ENCODE measurements around the gene ZNF148.

The ZNF148 gene

DNA sequence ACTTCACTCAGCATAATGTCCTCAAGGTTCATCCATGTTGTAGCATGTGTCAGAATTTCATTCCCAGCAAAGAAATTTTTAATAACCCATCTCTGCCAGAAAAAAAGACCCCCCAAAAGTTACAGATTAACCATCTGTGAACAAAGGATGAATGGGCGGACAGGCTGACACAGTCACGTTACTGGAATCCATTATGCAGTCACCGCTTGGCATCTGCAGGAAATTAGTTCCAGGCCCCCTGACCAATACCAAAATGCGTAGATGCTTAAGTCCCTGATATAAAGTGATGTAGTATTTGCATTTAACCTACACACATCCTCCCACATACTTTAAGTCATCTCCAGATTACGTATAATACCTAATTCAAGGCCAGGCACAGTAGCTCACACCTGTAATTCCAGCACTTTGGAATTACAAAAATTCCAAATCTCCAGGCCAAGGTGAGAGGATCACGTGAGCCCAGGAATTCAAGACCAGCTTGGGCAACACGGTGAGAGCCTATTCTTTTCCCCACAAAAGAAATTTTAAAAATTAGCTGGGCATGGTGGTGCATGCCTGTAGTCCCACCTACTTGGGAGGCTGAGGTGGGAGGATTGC, 161.1 kb downstream of the ZNF148 start:
- ATAC-seq: no peak
- H3K4me1 Mint-ChIP-seq: peaks cover 31% of the 10 kb centered on the region
- DNase-seq (ENCODE audit: low spot score in 2 of 2): peak in 1 of 2 donors; percentile 43
- H3K27ac Mint-ChIP-seq: no peak overlapping the region
- no peaks in the 10 kb centered on the region for H3K9me3 Mint-ChIP-seq
- H3K36me3 Mint-ChIP-seq: peaks cover 5% of the 10 kb centered on the region
- no peak overlapping the region for H3K4me3 Mint-ChIP-seq

DNA sequence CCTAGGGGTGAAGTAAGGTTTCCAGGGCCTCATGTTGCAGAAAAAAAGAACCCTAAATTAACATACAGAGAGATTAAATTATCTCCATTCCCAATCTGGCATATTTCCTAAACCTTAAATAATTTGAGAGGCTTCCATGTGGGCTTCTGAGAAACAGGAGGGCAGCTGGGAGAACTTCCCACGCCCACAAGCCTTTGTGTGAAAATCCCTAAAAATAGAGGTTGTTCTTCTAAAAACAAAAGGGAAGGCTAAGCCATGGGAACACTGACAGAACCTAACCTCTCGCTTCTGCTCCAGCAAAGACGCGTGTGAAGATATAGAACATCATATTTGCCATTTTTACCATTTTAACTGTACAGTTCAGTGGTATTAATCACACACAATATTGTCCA, 161.8 kb downstream of the ZNF148 start:
- Mint-ChIP-seq H3K9me3 (no peaks in the 10 kb centered on the region), H3K4me3 (no peak overlapping the region), H3K36me3 (peaks cover 5% of the 10 kb centered on the region), H3K27ac (no peak overlapping the region), H3K4me1 (peaks cover 31% of the 10 kb centered on the region)
- DNase-seq (ENCODE audit: low spot score in 2 of 2) (no peak), ATAC-seq (no peak)

DNA sequence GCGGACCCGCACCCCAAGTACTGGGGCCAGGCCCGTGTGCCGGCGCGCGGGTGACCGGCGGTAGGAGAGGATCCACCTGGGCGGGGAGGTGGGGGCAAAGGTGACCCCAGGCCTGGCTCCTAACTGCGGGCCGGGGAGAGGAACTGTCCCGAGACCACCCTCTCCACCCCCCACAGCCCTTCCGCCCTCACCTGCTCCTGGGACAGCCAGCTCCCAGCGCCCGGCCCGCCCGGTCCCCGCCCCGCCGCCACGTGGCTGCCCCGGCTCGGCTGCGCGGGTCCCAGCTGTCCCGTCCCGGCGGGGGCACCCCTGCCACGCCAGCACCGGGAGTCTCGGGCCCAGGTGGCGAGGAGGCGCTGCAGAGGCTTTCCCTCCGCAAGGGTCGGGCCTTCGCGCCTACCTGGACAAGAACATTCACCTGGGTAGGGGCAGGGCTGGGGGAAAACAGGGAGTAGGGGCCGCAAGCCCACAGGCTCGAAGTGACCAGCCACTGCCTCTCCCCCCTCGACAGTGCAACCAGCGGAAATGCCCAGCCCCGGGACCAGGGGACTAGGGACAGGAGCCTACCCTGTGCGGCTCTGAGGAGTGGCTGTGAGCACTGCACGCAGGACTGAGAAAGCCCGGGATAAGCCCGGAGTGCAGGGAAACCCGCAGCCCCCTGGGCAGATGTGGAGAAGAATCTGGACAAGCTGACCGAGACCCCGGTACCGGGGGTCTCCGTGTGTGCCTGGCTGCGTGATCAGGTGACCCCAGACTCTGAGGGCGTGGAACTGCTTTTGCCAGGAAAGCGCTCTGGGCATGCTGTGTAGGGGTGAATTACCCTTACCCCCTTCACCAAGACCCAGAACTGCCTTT, 162.4 kb downstream of the ZNF148 start, which contains the start of gene SLC12A8:
Gene SLC12A8 (minus strand): TSS at position 240 of the 855 bp plus-strand sequence. CDS start 1,399 bp downstream, outside the sequence.
- ATAC-seq (no peak), DNase-seq (ENCODE audit: low spot score in 2 of 2) (peak in 1 of 2 donors; percentile 49)
- H3K4me1 Mint-ChIP-seq: peaks cover 31% of the 10 kb centered on the region
- H3K9me3 Mint-ChIP-seq: no peaks in the 10 kb centered on the region
- H3K36me3 Mint-ChIP-seq: peaks cover 5% of the 10 kb centered on the region
- H3K4me3 Mint-ChIP-seq: peak within 1 kb of the TSS; percentile 52
- H3K27ac Mint-ChIP-seq: no peak within 1 kb of the TSS

DNA sequence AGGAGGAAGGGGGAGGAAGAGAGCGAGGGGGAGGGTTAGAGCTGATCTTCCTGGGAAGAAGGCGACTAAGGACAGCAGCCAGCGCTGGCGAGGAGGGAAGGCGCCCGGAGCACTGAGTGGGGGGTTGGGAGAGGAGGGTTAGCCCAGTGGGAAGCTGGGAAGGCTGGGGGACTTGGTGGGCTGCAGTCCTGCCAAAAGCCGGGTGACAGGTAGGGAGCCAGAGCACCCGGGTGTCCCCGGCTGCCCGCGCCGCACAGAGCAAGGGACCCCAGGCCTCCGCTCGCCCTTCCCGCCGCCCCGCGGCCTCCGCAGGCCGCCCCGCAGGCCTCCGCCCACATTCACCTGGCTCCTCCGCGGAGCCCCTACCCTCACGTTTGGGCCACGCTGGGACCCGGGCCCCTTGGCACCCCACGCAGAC, 163.0 kb downstream of the ZNF148 start:
- Mint-ChIP-seq H3K4me1 (peaks cover 31% of the 10 kb centered on the region), H3K9me3 (no peaks in the 10 kb centered on the region), H3K27ac (no peak overlapping the region), H3K4me3 (peak overlapping the region; percentile 52), H3K36me3 (no peaks in the 10 kb centered on the region)
- no peak for ATAC-seq
- DNase-seq (ENCODE audit: low spot score in 2 of 2): peak in 1 of 2 donors; percentile 40

DNA sequence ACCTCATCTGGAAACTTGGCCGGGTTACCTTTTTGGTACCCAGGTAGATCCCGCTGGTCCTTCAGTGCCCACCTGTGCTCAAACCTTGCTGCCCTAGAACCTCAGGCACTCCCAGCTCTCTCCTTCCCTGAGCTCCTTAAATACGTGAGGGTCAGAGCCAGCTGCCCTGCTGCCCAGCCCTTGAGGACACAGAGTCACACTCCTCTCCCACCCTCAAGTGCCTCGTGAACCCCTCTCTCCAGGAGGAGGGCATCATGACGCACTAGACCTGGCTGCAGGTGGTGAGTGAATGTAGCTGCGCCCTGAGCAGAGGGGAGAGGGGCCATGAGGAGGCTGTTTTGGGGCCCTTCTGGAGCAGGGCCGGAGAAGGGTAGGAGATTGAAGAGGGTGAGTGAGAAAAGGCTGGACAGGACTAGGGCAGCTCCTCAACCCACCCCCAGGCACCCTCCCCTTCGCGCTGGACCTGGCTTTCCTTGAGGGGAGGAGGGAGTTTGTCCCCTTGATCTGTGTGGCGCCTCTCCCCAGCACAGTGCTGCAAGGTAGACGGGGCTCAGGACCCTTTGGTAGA, 163.5 kb downstream of the ZNF148 start:
- H3K9me3 Mint-ChIP-seq: no peaks in the 10 kb centered on the region
- no peak overlapping the region for H3K27ac Mint-ChIP-seq
- H3K4me3 Mint-ChIP-seq: peak overlapping the region; percentile 52
- peaks cover 31% of the 10 kb centered on the region for H3K4me1 Mint-ChIP-seq
- DNase-seq (ENCODE audit: low spot score in 2 of 2): peak in 1 of 2 donors; percentile 47
- no peak for ATAC-seq
- H3K36me3 Mint-ChIP-seq: no peaks in the 10 kb centered on the region

DNA sequence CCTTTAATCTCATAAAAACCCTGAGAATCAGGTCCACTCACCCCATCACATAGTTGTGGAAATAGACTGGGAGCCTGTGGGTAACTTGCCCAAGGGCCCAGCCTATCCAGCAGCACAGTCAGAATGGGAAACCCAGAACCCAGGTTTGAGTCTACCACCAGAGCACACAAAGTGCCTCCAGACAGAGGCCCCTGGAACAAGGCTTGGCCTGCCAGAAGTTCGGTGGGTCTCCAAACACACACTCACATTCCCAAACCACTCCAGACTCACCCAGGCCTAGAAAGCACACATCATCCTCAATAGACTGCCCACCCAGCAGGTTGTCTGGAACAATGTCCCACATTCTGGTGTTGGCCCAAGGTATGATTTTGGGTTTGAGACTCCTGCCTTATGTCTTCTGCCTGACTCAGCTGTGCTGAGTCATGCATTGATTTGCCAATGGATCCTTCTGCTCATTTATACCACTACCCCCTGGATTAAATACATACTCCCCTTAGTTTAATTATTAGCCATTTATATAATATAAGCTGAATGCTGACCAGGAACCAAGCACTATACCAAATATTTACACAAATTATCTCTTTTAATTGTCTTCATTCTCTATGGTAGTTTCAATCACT, 167.1 kb downstream of the ZNF148 start:
- ATAC-seq (no peak), DNase-seq (ENCODE audit: low spot score in 2 of 2) (no peak)
- no peak overlapping the region for H3K4me3 Mint-ChIP-seq
- H3K36me3 Mint-ChIP-seq: no peaks in the 10 kb centered on the region
- peaks cover 23% of the 10 kb centered on the region for H3K4me1 Mint-ChIP-seq
- no peak overlapping the region for H3K27ac Mint-ChIP-seq
- H3K9me3 Mint-ChIP-seq: no peaks in the 10 kb centered on the region

DNA sequence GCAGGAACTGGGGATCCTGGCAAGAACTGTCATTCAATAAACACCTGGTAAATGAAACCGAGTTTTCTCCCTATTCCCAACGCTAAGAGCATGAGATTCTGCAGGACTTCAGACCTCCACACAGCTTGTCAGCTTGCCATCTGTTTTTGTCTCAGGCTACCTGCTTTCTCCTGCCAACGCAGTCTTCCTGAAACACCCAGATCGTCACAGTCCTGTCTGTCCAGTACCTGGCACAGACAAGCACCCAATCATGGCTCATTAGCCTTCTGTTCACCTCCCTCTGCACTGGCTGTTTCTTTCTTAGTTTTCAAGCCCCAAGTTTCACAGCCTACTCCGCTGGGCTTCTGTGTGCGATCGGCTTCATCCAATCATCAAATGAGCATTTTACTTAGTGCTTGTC, 167.6 kb downstream of the ZNF148 start:
- no peak overlapping the region for H3K4me3 Mint-ChIP-seq
- H3K27ac Mint-ChIP-seq: no peak overlapping the region
- no peaks in the 10 kb centered on the region for H3K36me3 Mint-ChIP-seq
- ATAC-seq (no peak), DNase-seq (ENCODE audit: low spot score in 2 of 2) (no peak)
- H3K4me1 Mint-ChIP-seq: peaks cover 23% of the 10 kb centered on the region
- no peaks in the 10 kb centered on the region for H3K9me3 Mint-ChIP-seq

DNA sequence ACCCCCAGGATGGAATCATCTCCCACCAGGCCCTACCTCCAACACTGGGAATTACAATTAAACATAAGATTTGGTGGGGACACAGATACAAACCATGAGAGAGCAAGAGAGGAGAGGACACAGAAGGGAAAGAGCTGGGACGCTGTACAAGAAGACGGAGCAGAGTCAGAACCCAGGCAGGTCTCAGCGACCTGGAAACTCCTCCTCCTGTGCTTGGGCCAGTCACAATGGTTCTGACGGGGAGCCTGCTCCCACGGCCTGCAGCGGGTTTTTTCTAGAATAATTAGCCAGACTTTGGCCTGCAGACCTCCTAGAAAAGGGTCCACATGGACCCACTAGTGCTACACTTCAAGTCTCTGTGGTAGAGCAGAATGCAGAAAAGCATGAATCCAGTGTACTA, 168.2 kb downstream of the ZNF148 start:
- no peaks in the 10 kb centered on the region for H3K9me3 Mint-ChIP-seq
- DNase-seq (ENCODE audit: low spot score in 2 of 2) (peak in 1 of 2 donors; percentile 39), ATAC-seq (no peak)
- H3K4me1 Mint-ChIP-seq: peaks cover 23% of the 10 kb centered on the region
- no peak overlapping the region for H3K4me3 Mint-ChIP-seq
- no peak overlapping the region for H3K27ac Mint-ChIP-seq
- no peaks in the 10 kb centered on the region for H3K36me3 Mint-ChIP-seq

DNA sequence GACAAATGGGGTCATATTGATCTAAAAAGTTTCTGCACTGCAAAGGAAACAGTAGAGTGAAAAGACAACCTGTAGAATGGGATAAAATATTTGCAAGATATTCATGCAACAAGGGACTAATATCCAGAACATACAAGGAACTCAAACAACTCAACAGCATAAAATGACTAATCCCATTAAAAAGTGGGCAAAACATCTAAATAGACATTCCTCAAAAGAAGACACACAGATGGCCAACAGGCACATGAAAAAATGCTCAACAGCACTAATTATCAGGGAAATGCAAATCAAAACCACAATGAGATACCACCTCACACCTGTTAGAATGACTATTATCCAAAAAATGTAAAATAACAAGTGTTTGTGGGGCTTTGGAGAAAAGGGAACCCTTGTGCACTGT, 171.4 kb downstream of the ZNF148 start:
- DNase-seq (ENCODE audit: low spot score in 2 of 2): no peak
- Mint-ChIP-seq H3K27ac (no peak overlapping the region), H3K36me3 (no peaks in the 10 kb centered on the region), H3K4me3 (no peak overlapping the region), H3K4me1 (peaks cover 13% of the 10 kb centered on the region), H3K9me3 (no peaks in the 10 kb centered on the region)
- ATAC-seq: no peak

DNA sequence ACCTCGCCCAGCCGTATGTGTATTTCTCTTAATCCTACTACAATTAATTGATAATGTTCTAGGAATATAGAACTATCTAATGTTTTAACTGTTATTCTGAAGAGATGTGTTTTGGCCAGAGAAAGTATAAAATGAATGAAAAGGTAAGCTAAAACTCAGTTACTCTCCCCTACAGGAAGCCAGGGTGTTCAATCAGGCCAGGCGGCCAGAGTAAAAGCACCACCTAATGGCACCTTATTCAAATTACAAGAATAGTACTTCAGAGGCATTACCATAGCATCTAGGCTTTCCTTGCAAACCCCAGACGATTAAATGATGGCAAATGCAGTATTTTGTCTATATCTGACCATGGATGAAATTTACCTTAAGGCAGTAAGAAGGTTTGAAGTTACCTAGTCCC, 172.9 kb downstream of the ZNF148 start:
- H3K4me1 Mint-ChIP-seq: peaks cover 13% of the 10 kb centered on the region
- no peaks in the 10 kb centered on the region for H3K36me3 Mint-ChIP-seq
- H3K27ac Mint-ChIP-seq: no peak overlapping the region
- no peaks in the 10 kb centered on the region for H3K9me3 Mint-ChIP-seq
- ATAC-seq (no peak), DNase-seq (ENCODE audit: low spot score in 2 of 2) (no peak)
- no peak overlapping the region for H3K4me3 Mint-ChIP-seq

DNA sequence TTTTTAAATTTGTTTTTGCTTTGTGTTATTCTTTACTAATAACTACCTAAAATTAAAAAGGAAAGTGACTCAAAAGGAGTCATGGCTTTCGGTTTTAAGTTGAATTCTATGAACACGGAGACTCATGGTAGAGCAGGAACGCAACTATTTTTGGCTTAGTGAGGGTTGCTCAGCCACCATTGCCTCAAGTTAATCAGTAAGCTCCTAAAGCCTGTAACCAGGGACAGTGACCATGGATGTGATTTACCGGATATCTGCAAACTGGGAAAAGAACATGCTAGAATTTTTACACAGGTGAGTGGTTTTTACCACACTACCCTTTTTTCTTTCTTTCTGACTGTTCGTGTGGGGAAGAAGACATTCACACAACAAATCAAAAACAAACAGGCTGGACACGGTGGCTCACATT, 174.4 kb downstream of the ZNF148 start:
- no peaks in the 10 kb centered on the region for H3K36me3 Mint-ChIP-seq
- H3K27ac Mint-ChIP-seq: no peak overlapping the region
- peaks cover 13% of the 10 kb centered on the region for H3K4me1 Mint-ChIP-seq
- no peaks in the 10 kb centered on the region for H3K9me3 Mint-ChIP-seq
- H3K4me3 Mint-ChIP-seq: no peak overlapping the region
- DNase-seq (ENCODE audit: low spot score in 2 of 2): no peak
- peak; percentile 85 for ATAC-seq

DNA sequence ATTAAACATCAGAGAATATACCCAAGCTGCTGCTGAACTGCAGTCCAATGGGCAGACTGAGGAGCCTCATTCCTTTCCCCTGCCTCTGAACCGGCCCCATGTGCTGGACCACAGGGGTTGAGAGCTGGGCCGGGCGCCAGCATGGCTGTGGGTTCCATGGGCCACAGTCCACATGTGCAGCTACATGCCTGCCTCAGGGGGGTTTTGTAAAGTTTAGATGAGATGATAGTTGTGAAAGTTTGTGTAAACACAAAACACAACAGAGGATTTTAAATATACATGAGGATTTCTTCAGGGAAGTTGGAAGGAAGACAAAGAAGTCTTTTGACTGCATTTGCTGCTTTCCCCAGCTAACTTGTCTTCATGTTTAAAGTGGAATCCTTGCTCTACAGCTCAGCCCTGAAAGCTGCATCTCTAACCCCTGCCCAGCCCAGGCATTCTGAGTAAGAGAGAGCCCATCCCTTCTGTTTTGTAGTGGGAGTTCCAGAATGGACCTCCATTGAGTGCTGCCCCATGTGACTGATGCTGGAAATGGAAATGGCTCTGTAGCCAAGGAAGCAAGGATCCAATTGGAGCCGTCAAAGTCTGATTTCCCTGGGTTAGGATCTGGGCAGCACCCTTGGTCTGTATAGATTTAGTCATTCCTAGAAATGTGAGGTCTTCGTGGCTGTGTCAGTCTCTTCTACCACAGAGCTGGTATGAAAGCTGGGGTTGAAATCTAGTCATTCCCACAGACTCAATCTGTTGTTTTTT, 180.1 kb downstream of the ZNF148 start:
- ATAC-seq (peak; percentile 94), DNase-seq (ENCODE audit: low spot score in 2 of 2) (no peak)
- H3K4me3 Mint-ChIP-seq: no peak overlapping the region
- no peaks in the 10 kb centered on the region for H3K9me3 Mint-ChIP-seq
- H3K4me1 Mint-ChIP-seq: peaks cover 11% of the 10 kb centered on the region
- H3K36me3 Mint-ChIP-seq: no peaks in the 10 kb centered on the region
- no peak overlapping the region for H3K27ac Mint-ChIP-seq

DNA sequence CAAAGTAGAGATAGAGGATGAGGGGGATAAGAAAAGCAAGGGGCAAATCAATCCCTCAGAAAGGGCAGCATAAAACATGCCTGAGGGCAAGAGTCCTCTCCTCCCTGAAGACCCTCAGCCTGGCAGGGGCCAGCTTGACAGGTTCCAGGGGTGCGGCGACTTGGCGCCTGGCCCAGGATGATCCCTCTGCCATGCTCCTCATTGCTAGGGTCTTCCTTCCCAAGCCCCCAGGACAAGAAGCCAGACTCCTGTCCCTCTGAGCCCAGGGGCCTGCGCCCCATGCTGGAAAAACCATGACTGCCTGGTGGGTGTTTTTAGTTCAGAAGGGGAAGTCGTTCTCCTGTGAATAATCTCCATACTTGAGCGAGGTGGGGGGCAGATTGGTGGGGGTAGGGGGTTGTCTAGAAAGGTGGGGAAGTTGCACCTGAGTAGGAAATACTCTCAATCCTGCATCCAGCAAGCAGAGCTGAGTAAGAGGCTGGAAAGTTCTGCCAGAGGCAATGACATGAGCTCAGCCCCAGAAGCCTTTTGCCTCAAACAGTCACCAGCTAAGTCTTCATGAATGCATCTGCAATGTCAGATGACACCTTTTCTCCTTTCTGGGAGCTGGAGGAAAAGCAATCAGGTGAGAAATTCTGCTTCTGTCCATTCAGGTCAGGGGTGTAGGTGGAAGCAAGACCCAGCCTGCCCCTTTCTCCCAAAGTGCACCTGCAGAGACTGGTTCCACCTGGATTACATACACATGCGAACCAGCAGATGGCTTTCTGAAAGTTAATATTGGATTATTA, 180.9 kb downstream of the ZNF148 start:
- Mint-ChIP-seq H3K4me1 (peaks cover 11% of the 10 kb centered on the region), H3K4me3 (no peak overlapping the region), H3K9me3 (no peaks in the 10 kb centered on the region), H3K27ac (no peak overlapping the region), H3K36me3 (no peaks in the 10 kb centered on the region)
- ATAC-seq (no peak), DNase-seq (ENCODE audit: low spot score in 2 of 2) (no peak)

Data from stimulated activated effector memory CD8-positive, alpha-beta T cell treated with anti-CD3 and anti-CD28 coated beads, Interleukin-12 subunit alpha, Interleukin-12 subunit beta, amount 100 ng/mL, for 72 hours (primary cell).